HEK293T (cell line): ENCODE results near the gene SLC9A9.

ENCODE experiments used
- CTCF ChIA-PET: fragments of 350-600 bp; formaldehyde crosslinking; extraction: SDS; loops from one replicate; lab custom pipeline; 2021; ENCODE audit warnings: antibody characterized with exemption, inconsistent platforms; lab: Yijun Ruan, JAX
- POLR2A ChIA-PET: fragments of 350-600 bp; formaldehyde crosslinking; extraction: SDS; loops from one replicate; lab custom pipeline; 2020; ENCODE audit warnings: antibody characterized with exemption, inconsistent platforms; lab: Yijun Ruan, JAX
- DNase-seq: peaks from one replicate; pipeline ENCODE4 v3.0.0; 2012; ENCODE audit warnings: mixed read lengths; ENCODE audit errors: extremely low spot score
- ARNT ChIP-seq: fragments of 450-650 bp; IDR thresholded peaks from 2 replicates; pipeline ENCODE4 v1.6.1; 2017; ENCODE audit warnings: mild to moderate bottlenecking
- BHLHE40 ChIP-seq: fragments of 450-650 bp; IDR thresholded peaks from 2 replicates; pipeline ENCODE4 v1.6.1; 2016; ENCODE audit warnings: mild to moderate bottlenecking, moderate library complexity, borderline replicate concordance
- CTBP1 ChIP-seq: fragments of 450-650 bp; IDR thresholded peaks from 2 replicates; pipeline ENCODE4 v1.6.1; 2016; ENCODE audit warnings: borderline replicate concordance
- ELF4 ChIP-seq: fragments of 450-650 bp; IDR thresholded peaks from 2 replicates; pipeline ENCODE4 v1.6.1; 2017; ENCODE audit warnings: antibody characterized with exemption
- FOXA1 ChIP-seq: fragments of 450-650 bp; IDR thresholded peaks from 2 replicates; pipeline ENCODE4 v1.6.1; 2016; ENCODE audit warnings: mild to moderate bottlenecking
- FOXK2 ChIP-seq: fragments of 450-650 bp; IDR thresholded peaks from 2 replicates; pipeline ENCODE4 v1.6.1; 2016; ENCODE audit warnings: mild to moderate bottlenecking
- FOXM1 ChIP-seq: fragments of 450-650 bp; IDR thresholded peaks from 2 replicates; pipeline ENCODE4 v1.6.1; 2017; ENCODE audit warnings: mild to moderate bottlenecking, borderline replicate concordance
- HDGF ChIP-seq: fragments of 450-650 bp; IDR thresholded peaks from 2 replicates; pipeline ENCODE4 v1.6.1; 2017; ENCODE audit warnings: antibody characterized with exemption, borderline replicate concordance
- L3MBTL2 ChIP-seq: fragments of 450-650 bp; conservative IDR thresholded peaks from 2 replicates; pipeline ENCODE4 v1.6.1; 2016; ENCODE audit warnings: mild to moderate bottlenecking
- LEF1 ChIP-seq: fragments of 450-650 bp; IDR thresholded peaks from 2 replicates; pipeline ENCODE4 v1.6.1; 2017; ENCODE audit warnings: mild to moderate bottlenecking, borderline replicate concordance
- NFRKB ChIP-seq: fragments of 450-650 bp; IDR thresholded peaks from 2 replicates; pipeline ENCODE4 v1.6.1; 2016; ENCODE audit warnings: mild to moderate bottlenecking, moderate library complexity
- SP1 ChIP-seq: fragments of 450-650 bp; IDR thresholded peaks from 2 replicates; pipeline ENCODE4 v1.6.1; 2017
- SUZ12 ChIP-seq: fragments of 450-650 bp; IDR thresholded peaks from 2 replicates; pipeline ENCODE4 v1.6.1; 2016; ENCODE audit warnings: mild to moderate bottlenecking
- TARDBP ChIP-seq: fragments of 450-650 bp; IDR thresholded peaks from 2 replicates; pipeline ENCODE4 v1.6.1; 2016
- ZNF384 ChIP-seq: fragments of 450-650 bp; IDR thresholded peaks from 2 replicates; pipeline ENCODE4 v1.6.1; 2016
- TF ChIP-seq, protein P1 (sequence below): fragments of 450-650 bp; IDR thresholded peaks from 2 replicates; pipeline ENCODE4 v1.6.1; 2016

Gene SLC9A9

GRCh38 chr3:143613226-143613625 is 235.0 kb downstream of the SLC9A9 start:
- no peak for TF ChIP-seq NFRKB
- TF ChIP-seq ZNF384, result no peak
- no peak for TF ChIP-seq ELF4
- TF ChIP-seq FOXK2, result no peak
- TF ChIP-seq CTBP1, result no peak
- TF ChIP-seq, protein P1, sequence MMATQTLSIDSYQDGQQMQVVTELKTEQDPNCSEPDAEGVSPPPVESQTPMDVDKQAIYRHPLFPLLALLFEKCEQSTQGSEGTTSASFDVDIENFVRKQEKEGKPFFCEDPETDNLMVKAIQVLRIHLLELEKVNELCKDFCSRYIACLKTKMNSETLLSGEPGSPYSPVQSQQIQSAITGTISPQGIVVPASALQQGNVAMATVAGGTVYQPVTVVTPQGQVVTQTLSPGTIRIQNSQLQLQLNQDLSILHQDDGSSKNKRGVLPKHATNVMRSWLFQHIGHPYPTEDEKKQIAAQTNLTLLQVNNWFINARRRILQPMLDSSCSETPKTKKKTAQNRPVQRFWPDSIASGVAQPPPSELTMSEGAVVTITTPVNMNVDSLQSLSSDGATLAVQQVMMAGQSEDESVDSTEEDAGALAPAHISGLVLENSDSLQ, result no peak
- no peak for TF ChIP-seq ARNT
- TF ChIP-seq HDGF, result no peak
- TF ChIP-seq LEF1, result no peak
- no peak for TF ChIP-seq SUZ12
- no peak for TF ChIP-seq L3MBTL2
- TF ChIP-seq FOXA1, result no peak
- no peak for TF ChIP-seq BHLHE40
- TF ChIP-seq SP1, result no peak
- no peak for TF ChIP-seq TARDBP
- TF ChIP-seq FOXM1, result no peak
- no peak for DNase-seq
- ChIA-PET POLR2A (no interaction called here), CTCF (no interaction called here)

- ChIA-PET POLR2A (no interaction called here), CTCF (no interaction called here)
- no peak for DNase-seq
- TF ChIP-seq SP1 (no peak), ELF4 (no peak), NFRKB (no peak), FOXM1 (no peak), SUZ12 (no peak), FOXA1 (no peak), HDGF (no peak), LEF1 (no peak), BHLHE40 (no peak)
- TF ChIP-seq, protein P1, result no peak
Measured at GRCh38 chr3:143612541-143612940, 235.7 kb downstream of the SLC9A9 start.

DNA sequence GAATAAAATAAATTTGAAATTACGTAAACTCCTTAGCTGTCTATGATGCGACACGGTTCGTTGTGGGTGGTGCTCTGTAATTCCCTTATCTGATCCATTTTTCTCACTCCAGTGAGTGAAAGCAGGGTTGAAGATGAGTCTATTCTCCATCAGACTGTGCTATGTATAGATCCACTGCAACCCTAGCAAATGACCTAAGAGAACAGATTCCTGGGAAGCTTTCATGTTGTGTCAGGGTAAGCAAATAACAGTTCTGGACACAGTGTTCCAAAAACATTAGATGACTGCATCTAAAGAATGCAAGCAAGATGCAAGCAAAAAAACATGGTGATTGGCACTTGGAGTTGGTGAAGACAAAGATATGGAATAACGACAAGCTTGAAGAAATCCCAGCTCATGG is 239.3 kb downstream of the SLC9A9 start:
- CTCF ChIA-PET, result no interaction called here

GRCh38 chr3:143605233-143605950 is 242.9 kb downstream of the SLC9A9 start:
- CTCF ChIA-PET, result no interaction called here
- no peak for DNase-seq
- POLR2A ChIA-PET, result no interaction called here
- TF ChIP-seq L3MBTL2 (no peak), ELF4 (no peak), NFRKB (no peak)

More for the DNA sequence above, 239.3 kb downstream of the SLC9A9 start:
- POLR2A ChIA-PET, result no interaction called here
- DNase-seq, result no peak
- TF ChIP-seq SP1 (no peak), ARNT (no peak), BHLHE40 (no peak), TARDBP (no peak), L3MBTL2 (no peak), LEF1 (no peak), FOXK2 (no peak), ELF4 (no peak), FOXM1 (no peak), FOXA1 (no peak), CTBP1 (no peak), NFRKB (no peak), HDGF (no peak), SUZ12 (no peak), ZNF384 (no peak)
- TF ChIP-seq, protein P1, result no peak

DNA sequence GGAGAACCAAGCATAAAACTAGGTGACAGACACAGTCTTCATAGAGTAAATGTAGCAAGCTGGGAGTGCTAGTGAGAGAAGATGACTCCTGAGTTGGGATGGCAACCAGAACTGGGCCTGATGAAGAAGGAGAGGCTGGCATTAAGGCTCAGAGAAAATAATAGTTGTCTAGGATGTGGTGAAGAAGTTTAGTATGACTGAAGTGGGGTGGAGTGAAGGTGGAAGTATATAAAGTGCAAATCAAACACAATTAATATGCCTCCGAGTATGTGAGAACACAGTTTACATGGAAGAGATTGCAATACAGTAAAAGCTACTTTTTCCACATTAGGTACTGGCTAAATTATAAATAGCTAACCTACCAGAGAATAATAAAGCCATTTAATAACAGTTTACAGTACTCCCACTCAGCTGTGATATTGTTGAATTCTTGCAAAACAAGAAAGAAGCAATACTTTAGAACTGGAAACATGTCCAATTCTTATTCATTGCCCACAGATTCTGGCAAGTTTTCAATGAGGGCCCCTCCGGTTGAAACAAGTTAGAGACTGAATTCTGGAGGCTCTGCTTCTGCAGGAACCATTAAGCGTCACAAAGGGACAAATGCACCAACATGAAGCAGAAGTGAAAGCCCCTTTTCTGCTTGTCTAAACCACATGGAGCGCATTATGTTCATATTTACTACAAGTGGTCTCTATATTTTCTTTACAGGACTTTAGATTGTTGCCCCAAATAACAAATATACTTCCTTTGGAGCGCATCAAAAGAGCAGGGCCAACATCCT is 243.7 kb downstream of the SLC9A9 start:
- TF ChIP-seq SP1 (no peak), ELF4 (no peak), L3MBTL2 (no peak), SUZ12 (no peak), CTBP1 (no peak)
- ChIA-PET POLR2A (no interaction called here), CTCF (no interaction called here)

GRCh38 chr3:143603774-143604173 is 244.5 kb downstream of the SLC9A9 start:
- CTCF ChIA-PET, result no interaction called here

More for the DNA sequence above, 243.7 kb downstream of the SLC9A9 start:
- DNase-seq, result no peak

More at GRCh38 chr3:143603774-143604173, 244.5 kb downstream of the SLC9A9 start:
- POLR2A ChIA-PET, result no interaction called here
- DNase-seq, result no peak
- TF ChIP-seq BHLHE40 (no peak), ELF4 (no peak), SP1 (no peak), ARNT (no peak), TARDBP (no peak), ZNF384 (no peak), L3MBTL2 (no peak), NFRKB (no peak), FOXA1 (no peak), HDGF (no peak), FOXM1 (no peak), CTBP1 (no peak), LEF1 (no peak), SUZ12 (no peak)
- TF ChIP-seq, protein P1, result no peak
